CD4-positive, alpha-beta T cell (primary cell): Measurements from ENCODE around the gene NR5A2. TPM values are rescaled to one million over a fixed set of nuclear protein-coding genes. Genes with fewer than 3 reads are reported as not detected.

Experiments used
- ATAC-seq: fragments of 200-7000 bp; cut with Tn5 transposase; one replicate; pipeline ENCODE4 v1.10.0; 2022; ENCODE audit warnings: mild to moderate bottlenecking; ENCODE audit not compliant: poor library complexity
- CTCF ChIA-PET: fragments of 350-600 bp; sonication (Branson Sonifier 250); formaldehyde crosslinking; loops from one replicate; lab custom pipeline; 2021; ENCODE audit warnings: antibody characterized with exemption, inconsistent platforms; lab: Charles Lee
- POLR2A ChIA-PET: fragments of 350-600 bp; sonication (Branson Sonifier 250); formaldehyde crosslinking; loops from one replicate; lab custom pipeline; 2021; ENCODE audit warnings: antibody characterized with exemption, inconsistent platforms; lab: Charles Lee
- DNase-seq, 14 experiments: peaks; one replicate each; pipeline ENCODE4 v3.0.0-alpha.2; 2013 to 2020; ENCODE audit warnings: mixed read lengths in 2 of 14
- H3K27ac ChIP-seq, 2 donors: one replicate each; pipeline versions ENCODE4 v1.5.1 to v1.7.0; 2013; ENCODE audit warnings: low read length in 2 of 2, low read depth in 1 of 2, mild to moderate bottlenecking in 1 of 2
- H3K27me3 ChIP-seq, 2 experiments: 1 replicate in 1 of 2; 2 replicates in 1 of 2; pipeline versions ENCODE4 v1.6.1 to v1.7.0; 2013; ENCODE audit warnings: low read length in 2 of 2, control low read depth in 1 of 2, mild to moderate bottlenecking in 1 of 2, moderate library complexity in 1 of 2; ENCODE audit not compliant: insufficient read depth in 2 of 2, control insufficient read depth in 1 of 2
- H3K36me3 ChIP-seq: one replicate; pipeline ENCODE4 v1.6.1; 2013; ENCODE audit warnings: low read length, control low read depth; ENCODE audit not compliant: insufficient read depth
- H3K4me1 ChIP-seq: one replicate; pipeline ENCODE4 v1.6.1; 2013; ENCODE audit warnings: low read length, control low read depth; ENCODE audit not compliant: insufficient read depth
- H3K4me3 ChIP-seq: one replicate; pipeline ENCODE4 v1.5.1; 2013; ENCODE audit warnings: mild to moderate bottlenecking, low read length, moderate library complexity
- H3K9me3 ChIP-seq, 2 experiments: 1 replicate in 1 of 2; 2 replicates in 1 of 2; pipeline versions ENCODE4 v1.6.1 to v1.7.0; 2013; ENCODE audit warnings: low read length in 2 of 2, mild to moderate bottlenecking in 2 of 2, control low read depth in 1 of 2, moderate library complexity in 1 of 2; ENCODE audit not compliant: control insufficient read depth in 1 of 2, insufficient read depth in 1 of 2
- H3K27ac Mint-ChIP-seq: one replicate; pipeline ENCODE4 v1.8.0; 2020; ENCODE audit warnings: mixed read lengths
- H3K27me3 Mint-ChIP-seq: one replicate; pipeline ENCODE4 v1.8.0; 2021; ENCODE audit warnings: mixed read lengths
- H3K36me3 Mint-ChIP-seq: one replicate; pipeline ENCODE4 v1.8.0; 2021; ENCODE audit warnings: low read depth, mixed read lengths
- H3K4me1 Mint-ChIP-seq: one replicate; pipeline ENCODE4 v1.8.0; 2021; ENCODE audit warnings: low read depth, mixed read lengths
- H3K4me3 Mint-ChIP-seq: one replicate; pipeline ENCODE4 v1.8.0; 2020; ENCODE audit warnings: mild to moderate bottlenecking, mixed read lengths
- H3K9me3 Mint-ChIP-seq: one replicate; pipeline ENCODE4 v1.8.0; 2020; ENCODE audit warnings: mixed read lengths
- CTCF ChIP-seq: fragments of 200-600 bp; IDR thresholded peaks from one replicate; pipeline ENCODE4 v1.8.0; 2022; ENCODE audit warnings: antibody characterized with exemption, mild to moderate bottlenecking
- intact Hi-C, 2 experiments: fragments of 100-400 bp; cut with DNase I in 1 of 2; cut with micrococcal nuclease in 1 of 2; formaldehyde crosslinking; loops; one replicate each; pipeline versions ENCODE4 v1.15.1 to v1.9.0; 2023 to 2025; cut with DNase I, micrococcal nuclease
- total RNA-seq, 174 experiments: library from RNA in 2 of 174; stranded (reverse) in 2 of 174; gene quantifications; one replicate each; pipeline ENCODE4 v1.2.3 and lab custom pipeline; 2021 to 2026

NR5A2 gene
- total RNA-seq, 2 experiments from 2014 or later = not detected

- H3K36me3 ChIP-seq = no peaks in the 10 kb centered on the region
- ChIA-PET CTCF (no interaction called here), POLR2A (no interaction called here)
- H3K9me3 ChIP-seq = peaks cover 0 to 41% of the 10 kb centered on the region in 2 experiments
- Mint-ChIP-seq H3K4me3 (no peak overlapping the region), H3K27me3 (peaks cover 56% of the 10 kb centered on the region), H3K36me3 (no peaks in the 10 kb centered on the region), H3K9me3 (no peaks in the 10 kb centered on the region), H3K27ac (no peak overlapping the region), H3K4me1 (peaks cover 48% of the 10 kb centered on the region)
- no peak for ATAC-seq
- peaks cover 50% of the 10 kb centered on the region for H3K4me1 ChIP-seq
- H3K4me3 ChIP-seq = no peak overlapping the region
- no peak for TF ChIP-seq CTCF
- intact Hi-C loops = no loop called here
- DNase-seq = no peak
- peaks cover 66 to 96% of the 10 kb centered on the region in 2 experiments for H3K27me3 ChIP-seq
- no peak overlapping the region for H3K27ac ChIP-seq
Observed at GRCh38 chr1:200040481-200041138, 13.1 kb downstream of the NR5A2 start.

- H3K4me1 ChIP-seq = peaks cover 42% of the 10 kb centered on the region
- Mint-ChIP-seq H3K36me3 (no peaks in the 10 kb centered on the region), H3K27me3 (peaks cover 63% of the 10 kb centered on the region), H3K9me3 (no peaks in the 10 kb centered on the region), H3K27ac (no peak overlapping the region), H3K4me3 (no peak overlapping the region), H3K4me1 (peaks cover 41% of the 10 kb centered on the region)
- no peak overlapping the region for H3K4me3 ChIP-seq
- intact Hi-C loops = no loop called here
- TF ChIP-seq CTCF = no peak
- CTCF ChIA-PET = no interaction called here
- ATAC-seq (no peak), DNase-seq (no peak)
- no peaks in the 10 kb centered on the region for H3K36me3 ChIP-seq
- POLR2A ChIA-PET = no interaction called here
- H3K27me3 ChIP-seq = peaks cover 57 to 96% of the 10 kb centered on the region in 2 experiments
- H3K9me3 ChIP-seq = peaks cover 0 to 32% of the 10 kb centered on the region in 2 experiments
- H3K27ac ChIP-seq = no peak overlapping the region
Observed at GRCh38 chr1:200041337-200042118, 14.0 kb downstream of the NR5A2 start.

- CTCF ChIA-PET = no interaction called here
- no peaks in the 10 kb centered on the region for H3K36me3 Mint-ChIP-seq
- intact Hi-C loops = no loop called here
- Histone ChIP-seq H3K36me3 (no peaks in the 10 kb centered on the region), H3K27me3 (peaks cover 55 to 95% of the 10 kb centered on the region in 2 experiments), H3K4me1 (peaks cover 42% of the 10 kb centered on the region), H3K27ac (no peak overlapping the region), H3K9me3 (peaks cover 0 to 32% of the 10 kb centered on the region in 2 experiments), H3K4me3 (no peak overlapping the region)
- ATAC-seq = no peak
- H3K27ac Mint-ChIP-seq = no peak overlapping the region
- peaks cover 38% of the 10 kb centered on the region for H3K4me1 Mint-ChIP-seq
- no peak overlapping the region for H3K4me3 Mint-ChIP-seq
- TF ChIP-seq CTCF = no peak
- POLR2A ChIA-PET = no interaction called here
- H3K27me3 Mint-ChIP-seq = peaks cover 68% of the 10 kb centered on the region
- no peak for DNase-seq
- no peaks in the 10 kb centered on the region for H3K9me3 Mint-ChIP-seq
Observed at GRCh38 chr1:200042119-200042551, 14.6 kb downstream of the NR5A2 start.
